B cell (primary cell): ENCODE results near the gene CHST2. TPM values are rescaled to one million over a fixed set of nuclear protein-coding genes. Genes with fewer than 3 reads are reported as not detected.

ENCODE experiments used
- ATAC-seq: fragments of 200-7000 bp; cut with Tn5 transposase; one replicate; pipeline ENCODE4 v1.10.0; 2021; ENCODE audit warnings: low read depth, mild to moderate bottlenecking, moderate number of reproducible peaks, moderate library complexity
- CTCF ChIA-PET: fragments of 350-600 bp; sonication (Branson Sonifier 250); formaldehyde crosslinking; loops from one replicate; lab custom pipeline; 2021; ENCODE audit warnings: antibody characterized with exemption, inconsistent platforms; lab: Charles Lee
- POLR2A ChIA-PET: fragments of 350-600 bp; sonication (Branson Sonifier 250); formaldehyde crosslinking; loops from one replicate; lab custom pipeline; 2021; ENCODE audit warnings: antibody characterized with exemption; lab: Charles Lee
- DNase-seq: peaks from one replicate; pipeline ENCODE4 v3.0.0; 2013
- H2AFZ ChIP-seq: 2 replicates; pipeline ENCODE4 v1.6.1; 2012; ENCODE audit warnings: mild to moderate bottlenecking, low read depth, low read length; ENCODE audit not compliant: insufficient read depth, poor library complexity, severe bottlenecking
- H3K27ac ChIP-seq, 2 donors: 1 replicate in 1 of 2; 2 replicates in 1 of 2; pipeline ENCODE4 v1.5.1; 2012 to 2013; ENCODE audit warnings: low read length in 2 of 2, mild to moderate bottlenecking in 2 of 2, moderate library complexity in 1 of 2
- H3K27me3 ChIP-seq, 4 experiments: fragments of 200-600 bp in 1 of 4; sonication (generic) in 1 of 4; replicated peaks in 1 of 4; 1 replicate in 2 of 4; 2 replicates in 2 of 4; pipeline versions ENCODE4 v1.6.1 to v1.7.0; 2013 to 2016; ENCODE audit warnings: low read length in 3 of 4, mild to moderate bottlenecking in 2 of 4, mixed read lengths in 1 of 4, moderate library complexity in 1 of 4; ENCODE audit not compliant: insufficient read depth in 4 of 4, control insufficient read depth in 3 of 4; ENCODE audit errors: control extremely low read depth in 1 of 4
- H3K36me3 ChIP-seq, 2 experiments: replicated peaks in 1 of 2; 1 replicate in 1 of 2; 2 replicates in 1 of 2; pipeline versions ENCODE4 v1.6.1 to v1.7.1; 2013; ENCODE audit warnings: low read length in 1 of 2; ENCODE audit not compliant: insufficient read depth in 2 of 2, control insufficient read depth in 1 of 2; ENCODE audit errors: control extremely low read depth in 1 of 2, extremely low read depth in 1 of 2
- H3K4me1 ChIP-seq, 2 donors: fragments of 200-600 bp in 1 of 2; sonication (generic) in 1 of 2; 1 replicate in 1 of 2; 2 replicates in 1 of 2; pipeline versions ENCODE4 v1.5.1 to v1.6.1; 2013 to 2017; ENCODE audit warnings: low read length in 2 of 2; ENCODE audit not compliant: control insufficient read depth in 2 of 2, insufficient read depth in 2 of 2
- H3K4me2 ChIP-seq: replicated peaks from 2 replicates; pipeline ENCODE3; 2012; ENCODE audit warnings: mild to moderate bottlenecking, low read depth, low read length; ENCODE audit not compliant: poor library complexity, severe bottlenecking
- H3K4me3 ChIP-seq, 5 experiments: fragments of 200-600 bp in 1 of 5; sonication (generic) in 1 of 5; 1 replicate in 3 of 5; 2 replicates in 2 of 5; pipeline versions ENCODE4 v1.5.1 to v1.7.0; 2011 to 2016; ENCODE audit warnings: low read length in 4 of 5, mild to moderate bottlenecking in 4 of 5, low read depth in 2 of 5, control low read depth in 1 of 5, moderate library complexity in 1 of 5; ENCODE audit not compliant: insufficient read depth in 1 of 5; ENCODE audit errors: control extremely low read depth in 1 of 5, extremely low read depth in 1 of 5
- H3K79me2 ChIP-seq: fragments of 200-600 bp; sonication (generic); one replicate; pipeline ENCODE4 v1.6.0; 2016; ENCODE audit warnings: low read length; ENCODE audit not compliant: control insufficient read depth, insufficient read depth
- H3K9ac ChIP-seq: fragments of 200-600 bp; sonication (generic); 2 replicates; pipeline ENCODE4 v1.6.1; 2017; ENCODE audit warnings: mild to moderate bottlenecking, low read length, moderate library complexity
- H3K9me3 ChIP-seq, 3 donors: one replicate each; pipeline versions ENCODE4 v1.6.1 to v1.7.1; 2013; ENCODE audit warnings: low read length in 2 of 3; ENCODE audit not compliant: control insufficient read depth in 2 of 3, insufficient read depth in 1 of 3; ENCODE audit errors: control extremely low read depth in 1 of 3
- H4K20me1 ChIP-seq: 2 replicates; pipeline ENCODE4 v1.6.0; 2012; ENCODE audit warnings: mild to moderate bottlenecking, low read length; ENCODE audit not compliant: insufficient read depth, control insufficient read depth, poor library complexity, severe bottlenecking
- H3K27ac Mint-ChIP-seq: one replicate; pipeline ENCODE4 v1.8.0; 2021; ENCODE audit warnings: mixed read lengths
- H3K27me3 Mint-ChIP-seq: one replicate; pipeline ENCODE4 v1.8.0; 2021; ENCODE audit warnings: mixed read lengths
- H3K4me1 Mint-ChIP-seq: one replicate; pipeline ENCODE4 v1.8.0; 2021; ENCODE audit warnings: mixed read lengths
- H3K4me3 Mint-ChIP-seq: one replicate; pipeline ENCODE4 v1.8.0; 2021; ENCODE audit warnings: mixed read lengths
- H3K9me3 Mint-ChIP-seq: one replicate; pipeline ENCODE4 v1.8.0; 2022; ENCODE audit warnings: mixed read lengths; ENCODE audit not compliant: insufficient read depth
- CTCF ChIP-seq: fragments of 200-600 bp; IDR thresholded peaks from one replicate; pipeline ENCODE4 v1.8.0; 2022; ENCODE audit warnings: antibody characterized with exemption, mild to moderate bottlenecking
- EZH2 ChIP-seq: IDR thresholded peaks from 2 replicates; pipeline ENCODE4 v1.6.1; 2012; ENCODE audit warnings: borderline replicate concordance, low read depth, mild to moderate bottlenecking, moderate library complexity, low read length; ENCODE audit not compliant: insufficient read depth, poor library complexity, severe bottlenecking
- WGBS: methylation state at CpG from one replicate; pipeline ENCODE4 v1.1.5; 2013; ENCODE audit warnings: missing lambda C conversion rate; ENCODE audit not compliant: insufficient coverage; 5-methylcytosine and 5-hydroxymethylcytosine counted together
- intact Hi-C: fragments of 100-400 bp; cut with micrococcal nuclease; formaldehyde crosslinking; loops from one replicate; pipeline ENCODE4 v1.10.0; 2022
- polyA plus RNA-seq: library from polyadenylated mRNA; depleted of rRNA; stranded (reverse); fragments of >200 nt; gene quantifications from 2 replicates; pipeline ENCODE4 v1.2.3, GENCODE V29; 2012
- total RNA-seq, 2 donors: library from RNA; stranded (reverse); fragments of 120-200 nt in 1 of 2; gene quantifications; 1 replicate in 1 of 2; 2 replicates in 1 of 2; pipeline versions ENCODE4 v1.2.3 to v1.2.4, GENCODE V29; 2013 to 2022

Gene CHST2
- total and polyA plus RNA-seq, 2 donors (not counting 1 experiment from before 2014, with no cell fraction given) = 5.2 to 25.0 TPM

- Mint-ChIP-seq H3K9me3 (no peaks in the 10 kb centered on the region), H3K4me3 (peak overlapping the region; percentile 27), H3K27me3 (no peaks in the 10 kb centered on the region), H3K27ac (peak overlapping the region; percentile 53), H3K4me1 (peaks cover 40% of the 10 kb centered on the region)
- POLR2A ChIA-PET = no interaction called here
- Histone ChIP-seq H3K36me3 (no peaks in the 10 kb centered on the region), H4K20me1 (no peaks in the 10 kb centered on the region), H3K4me3 (no peak overlapping the region), H3K9me3 (peaks cover 0 to 9% (median 0%) of the 10 kb centered on the region in 3 donors), H3K27ac (peak overlapping the region; percentile 10 to 34), H3K79me2 (no peaks in the 10 kb centered on the region), H3K27me3 (no peaks in the 10 kb centered on the region), H3K4me1 (peaks cover 30 to 32% of the 10 kb centered on the region in 2 donors), H2AFZ (peak overlapping the region; percentile 43), H3K4me2 (peak overlapping the region; percentile 24), H3K9ac (peak overlapping the region; percentile 1)
- CTCF ChIA-PET = interaction anchor here (1.2 kb wide), 1 partner anchor 10 kb away, joined by 3 read pairs; no protein-coding TSS in a partner anchor
- TF ChIP-seq EZH2 (no peak), CTCF (no peak)
- intact Hi-C loops = no loop called here
- ATAC-seq = no peak
- no peak for DNase-seq
- no CpG with 5 or more reads among the region's 1 CpG for WGBS
Measured at GRCh38 chr3:143170676-143171075, 51.1 kb downstream of the CHST2 start.

GRCh38 chr3:143171141-143171980 lies 51.8 kb downstream of the CHST2 start:
- Mint-ChIP-seq H3K27ac (peak overlapping the region; percentile 76), H3K4me3 (peak overlapping the region; percentile 53), H3K9me3 (no peaks in the 10 kb centered on the region), H3K27me3 (no peaks in the 10 kb centered on the region), H3K4me1 (peaks cover 40% of the 10 kb centered on the region)
- CTCF ChIA-PET = interaction anchor here (0.6 to 1.2 kb wide), 4 partner anchors 9 to 52 kb away, joined by 3 to 4 read pairs (median 3); partner anchors contain the start of gene CHST2
- Histone ChIP-seq H3K4me3 (no peak overlapping the region), H3K4me1 (peaks cover 30 to 32% of the 10 kb centered on the region in 2 donors), H3K36me3 (no peaks in the 10 kb centered on the region), H3K27me3 (no peaks in the 10 kb centered on the region), H3K9ac (peak overlapping the region; percentile 1), H4K20me1 (no peaks in the 10 kb centered on the region), H3K9me3 (peaks cover 0 to 9% (median 0%) of the 10 kb centered on the region in 3 donors), H3K27ac (peak overlapping the region; percentile 10 to 34), H3K79me2 (no peaks in the 10 kb centered on the region), H2AFZ (peak overlapping the region; percentile 43), H3K4me2 (peak overlapping the region; percentile 24)
- POLR2A ChIA-PET = no interaction called here
- peak; percentile 18 for DNase-seq
- TF ChIP-seq EZH2 = no peak
- TF ChIP-seq CTCF = no peak
- intact Hi-C loops = no loop called here
- WGBS = no CpG with 5 or more reads among the region's 3 CpGs
- peak; percentile 61 for ATAC-seq
